Measurements from ENCODE around the gene DCUN1D1.

- TF ChIP-seq ZNF274 (IDR thresholded peaks at IDR 0.05; ENCODE audit: low read depth, low read length) (no peak), YY1 (IDR thresholded peaks at IDR 0.05; ENCODE audit: insufficient read depth, insufficient read length) (no peak)
These were observed 44.0 kb downstream of the DCUN1D1 start for GRCh38 chr3:182936239-182936917.
